Measurements from ENCODE around the gene CCDC142.
"Not testable (repeated sequence)": the region's sequence is repeated elsewhere in the genome, so short reads cannot be mapped to it uniquely, and the experiment has no call there.

CCDC142 gene

GRCh38 chr2:74497777-74498499 lies 15.1 kb upstream of the CCDC142 start:
- no peak for DNase-seq

GRCh38 chr2:74496997-74497776 lies 14.4 kb upstream of the CCDC142 start:
- no peak for DNase-seq

- DNase-seq = no peak
Observed at GRCh38 chr2:74495440-74495839, 12.6 kb upstream of the CCDC142 start.

GRCh38 chr2:74493546-74493945 lies 10.7 kb upstream of the CCDC142 start:
- no peak for DNase-seq

GRCh38 chr2:74491648-74492544 lies 9.1 kb upstream of the CCDC142 start:
- DNase-seq = no peak

- DNase-seq = no peak
Observed at GRCh38 chr2:74489906-74490305, 7.1 kb upstream of the CCDC142 start.

GRCh38 chr2:74488643-74489481 lies 6.1 kb upstream of the CCDC142 start:
- no peak for DNase-seq

GRCh38 chr2:74486141-74486540 lies 3.3 kb upstream of the CCDC142 start:
- no peak for DNase-seq

- not testable (repeated sequence) for DNase-seq
Observed at GRCh38 chr2:74483675-74484164, 922 bp upstream of the CCDC142 start.

GRCh38 chr2:74481961-74482800 lies 617 bp downstream of the CCDC142 start:
- peak in 1 of 2 donors; percentile 36 for DNase-seq

- peak; percentile 66 to 81 for DNase-seq
Observed at GRCh38 chr2:74481431-74481830, 1.4 kb downstream of the CCDC142 start.

GRCh38 chr2:74474899-74475298 lies 7.9 kb downstream of the CCDC142 start:
- DNase-seq = no peak

- DNase-seq = no peak
Observed at GRCh38 chr2:74474481-74474880, 8.3 kb downstream of the CCDC142 start.

- no peak for DNase-seq
Observed at GRCh38 chr2:74472945-74473258, 9.9 kb downstream of the CCDC142 start.

GRCh38 chr2:74472086-74472944 lies 10.5 kb downstream of the CCDC142 start, which contains the start of gene MRPL53:
Gene MRPL53, minus strand, starts transcription at chr2:74472680. Its CDS starts 20 bp downstream, at chr2:74472660.
- peak; percentile 88 to 95 for DNase-seq

- no peak for DNase-seq
Observed at GRCh38 chr2:74471332-74472065, 11.3 kb downstream of the CCDC142 start.

- not testable (repeated sequence) for DNase-seq
Observed at GRCh38 chr2:74470742-74471141, 12.1 kb downstream of the CCDC142 start.

- DNase-seq = no peak
Observed at GRCh38 chr2:74464406-74464805, 18.4 kb downstream of the CCDC142 start.

- DNase-seq = no peak
Observed at GRCh38 chr2:74462786-74463105, 20.1 kb downstream of the CCDC142 start.

Data from inflammatory macrophage treated with lipopolysaccharide for 1 hour (primary cell).